Measurements from ENCODE around the gene TRAF3IP3.
A peak's percentile ranks its signal among the peaks of the same experiment; 100 is the strongest.
"Not testable (repeated sequence)": the region's sequence is repeated elsewhere in the genome, so short reads cannot be mapped to it uniquely, and the experiment has no call there.

Gene TRAF3IP3

DNA sequence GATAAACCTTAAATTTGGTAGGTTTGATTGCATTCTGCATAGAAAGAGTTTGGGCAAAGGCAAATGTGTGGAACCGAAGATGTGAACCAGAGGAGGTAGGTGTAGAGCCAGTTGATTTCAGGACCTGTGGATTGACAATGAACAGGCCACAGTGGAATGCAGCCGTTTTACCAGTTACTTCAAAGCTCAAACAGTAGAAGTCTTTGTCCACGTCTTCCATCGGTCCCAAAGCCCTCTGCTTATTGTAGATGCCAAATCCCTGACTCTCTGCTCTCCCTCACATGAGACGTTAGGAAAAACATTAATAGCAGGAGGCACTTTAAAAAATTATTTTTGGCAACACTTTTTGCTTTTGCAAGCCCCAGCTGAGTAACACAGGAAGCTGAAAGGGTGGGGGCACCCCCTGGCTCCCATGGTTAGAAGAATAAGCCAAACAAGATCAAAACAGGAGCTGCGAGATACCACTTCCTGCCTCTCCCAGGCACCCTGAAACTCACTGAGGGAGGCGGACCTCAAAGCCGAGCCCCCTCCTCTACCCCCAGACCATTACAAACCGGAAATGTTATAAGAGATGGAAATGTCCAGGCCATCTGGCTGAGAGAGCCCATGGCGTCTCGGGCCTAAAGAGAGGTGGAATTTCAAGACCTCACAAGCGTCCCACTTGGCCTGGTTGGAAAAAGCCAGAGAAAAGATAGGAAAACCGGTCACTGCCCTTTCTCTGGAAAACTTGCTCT is 13.5 kb downstream of the TRAF3IP3 start:
- peak; percentile 13 for DNase-seq

DNA sequence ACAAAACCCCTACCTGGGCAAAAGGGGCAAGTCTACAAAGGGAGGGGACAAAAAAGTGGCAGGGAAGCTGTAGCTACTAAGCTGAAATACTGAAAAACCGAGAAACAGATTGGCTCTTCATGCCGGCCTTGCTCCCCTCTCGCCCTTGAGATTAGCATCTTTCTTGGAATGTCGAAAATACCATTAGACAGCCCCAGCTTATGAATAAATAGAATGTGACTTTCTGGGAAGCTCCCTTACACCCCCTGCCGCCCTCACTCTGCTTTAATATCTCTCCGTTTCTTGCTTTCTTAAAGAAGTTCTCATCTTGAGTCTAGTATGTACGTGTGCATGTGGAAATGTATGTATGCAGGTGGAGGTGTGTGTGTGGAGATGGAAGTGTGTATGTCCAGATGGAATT is 14.1 kb downstream of the TRAF3IP3 start:
- DNase-seq: no peak

DNA sequence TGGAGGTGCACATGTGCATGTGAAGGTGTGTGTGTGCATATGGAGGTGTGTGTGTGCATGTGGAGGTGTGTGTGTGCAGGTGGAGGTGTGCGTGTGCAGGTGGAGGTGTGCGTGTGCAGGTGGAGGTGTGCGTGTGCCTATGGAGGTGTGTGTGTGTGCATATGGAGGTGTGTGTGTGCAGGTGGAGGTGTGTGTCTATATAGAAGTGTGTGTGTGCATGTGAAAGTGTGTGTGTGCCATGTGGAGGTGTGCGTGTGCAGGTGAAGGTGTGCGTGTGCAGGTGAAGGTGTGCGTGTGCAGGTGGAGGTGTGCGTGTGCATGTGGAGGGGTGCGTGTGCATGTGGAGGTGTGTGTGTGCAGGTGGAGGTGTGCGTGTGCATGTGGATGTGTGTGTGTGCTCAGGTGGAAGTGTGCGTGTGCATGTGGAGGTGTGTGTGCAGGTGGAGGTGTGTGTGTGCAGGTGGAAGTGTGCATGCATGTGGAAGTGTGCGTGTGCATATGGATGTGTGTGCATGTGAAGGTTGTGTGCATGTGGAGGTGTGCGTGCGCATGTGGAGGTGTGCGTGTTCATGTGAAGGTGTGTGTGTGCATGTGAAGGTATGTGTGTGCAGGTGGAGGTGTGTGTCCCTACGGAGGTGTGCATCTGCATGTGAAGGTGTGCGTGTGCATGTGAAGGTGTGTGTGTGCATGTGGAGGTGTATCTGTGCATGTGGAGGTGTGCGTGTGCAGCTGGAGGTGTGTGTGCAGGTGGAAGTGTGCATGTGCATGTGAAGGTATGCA is 15.0 kb downstream of the TRAF3IP3 start:
- no peak for DNase-seq

DNA sequence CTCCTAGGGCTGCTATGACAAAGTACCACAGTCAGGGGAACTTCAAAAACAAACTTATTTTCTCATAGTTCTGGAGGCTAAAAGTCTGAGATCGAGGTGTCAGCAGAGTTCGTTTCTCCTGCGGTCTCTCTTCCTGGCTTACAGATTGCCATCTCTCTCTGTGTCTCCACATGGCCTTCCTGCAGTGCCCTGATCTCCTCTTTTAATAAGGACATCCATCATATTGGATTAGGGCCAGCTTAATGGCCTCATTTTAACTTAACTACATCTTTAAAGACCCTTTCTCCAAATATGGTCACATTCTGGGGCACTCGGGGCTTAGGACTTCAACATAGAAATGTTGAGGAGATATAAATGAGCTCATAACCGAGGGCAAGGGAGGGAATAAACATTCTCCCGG is 16.3 kb downstream of the TRAF3IP3 start:
- DNase-seq: no peak

DNA sequence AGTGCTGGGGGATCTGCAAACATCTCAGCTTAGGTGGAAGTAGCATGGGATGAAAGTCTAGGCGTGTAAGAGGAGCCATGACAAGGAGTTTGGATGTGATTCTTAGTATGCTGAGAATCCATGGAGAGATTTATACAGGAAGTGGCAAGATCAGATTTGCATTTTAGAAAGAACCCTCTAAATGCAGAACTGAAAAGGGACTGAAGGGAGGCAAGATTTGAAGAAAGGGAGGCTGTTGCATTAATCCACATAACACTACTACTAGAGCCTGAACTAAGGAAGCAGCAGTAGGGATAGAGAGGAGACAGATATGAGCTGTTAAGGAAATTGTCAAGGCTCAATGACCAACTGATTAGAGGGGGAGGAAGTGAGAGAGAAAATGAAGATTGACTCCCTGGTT is 18.7 kb downstream of the TRAF3IP3 start:
- no peak for DNase-seq

DNA sequence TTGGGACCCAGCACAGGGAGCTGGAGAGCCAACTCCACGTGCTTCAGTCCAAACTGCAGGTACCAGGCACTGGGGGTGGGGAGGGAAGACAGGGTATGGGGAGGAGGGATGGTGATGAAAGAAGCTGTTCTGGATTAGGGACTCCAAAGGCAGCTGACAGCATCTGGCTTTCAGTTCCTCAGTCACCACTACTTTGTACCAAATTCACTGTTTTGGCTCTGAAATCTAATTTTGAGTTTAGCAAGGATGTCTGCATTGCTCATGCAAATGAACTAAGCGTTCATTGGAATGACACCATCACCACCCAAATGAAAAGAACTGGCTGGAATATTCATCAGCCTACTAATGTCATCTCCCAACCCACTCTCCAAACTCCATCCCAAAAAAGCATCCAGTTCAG is 19.8 kb downstream of the TRAF3IP3 start:
- DNase-seq: no peak

DNA sequence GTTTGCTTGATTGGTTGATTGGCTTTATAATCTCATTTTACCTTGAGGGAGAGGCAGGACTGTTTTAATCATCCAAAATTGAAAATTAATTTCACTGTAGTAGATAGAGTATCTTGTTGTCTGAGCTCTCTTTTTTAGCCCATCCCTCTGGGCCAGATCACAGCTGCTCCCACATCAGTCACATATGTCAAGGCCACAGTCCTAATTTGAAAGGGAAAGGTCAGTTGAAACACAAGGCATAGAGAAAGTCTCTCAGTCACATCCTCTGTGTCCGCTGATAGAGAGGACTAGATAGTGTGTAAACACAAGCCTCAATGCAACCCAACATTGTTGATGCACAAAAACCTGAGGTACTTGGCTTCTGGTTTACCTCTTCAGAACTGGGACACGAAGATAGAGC is 21.7 kb downstream of the TRAF3IP3 start:
- no peak for DNase-seq

DNA sequence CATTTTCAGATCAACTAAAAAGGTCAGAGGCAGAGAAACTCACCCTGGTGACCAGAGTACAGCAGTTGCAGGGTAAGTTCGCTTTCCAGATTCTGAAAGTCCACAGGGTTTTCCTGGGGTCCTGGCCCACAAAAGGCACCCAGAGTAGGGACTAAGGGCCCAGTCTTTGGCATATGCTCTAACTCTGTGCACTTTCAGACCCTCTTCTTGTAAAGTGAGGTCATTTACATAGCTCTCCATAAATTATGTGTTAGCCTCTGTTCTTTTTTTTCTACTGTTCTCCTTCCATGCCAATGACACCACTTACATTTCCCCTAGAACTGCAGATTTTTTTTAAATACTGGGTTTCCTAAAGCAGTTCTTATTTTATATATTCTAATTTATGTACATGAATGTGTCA is 22.2 kb downstream of the TRAF3IP3 start:
- no peak for DNase-seq

DNA sequence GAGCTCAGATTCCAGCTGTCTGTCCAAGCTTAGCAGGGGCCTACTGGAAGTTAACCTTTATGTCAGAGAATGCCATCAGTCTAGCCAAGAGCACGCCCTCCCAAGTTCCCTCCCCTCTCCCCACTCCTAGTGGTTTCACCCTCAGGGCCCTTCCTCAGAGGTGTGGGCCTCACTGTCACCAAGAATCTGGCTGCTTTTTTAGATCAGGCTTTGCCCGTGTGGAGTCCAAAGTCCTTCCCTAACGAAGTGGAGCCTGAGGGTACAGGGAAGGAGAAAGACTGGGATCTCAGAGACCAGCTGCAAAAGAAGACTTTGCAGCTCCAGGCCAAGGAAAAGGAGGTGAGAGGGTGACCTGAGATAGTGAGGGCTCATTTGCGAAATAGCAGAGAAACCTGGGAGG is 24.4 kb downstream of the TRAF3IP3 start:
- no peak for DNase-seq

DNA sequence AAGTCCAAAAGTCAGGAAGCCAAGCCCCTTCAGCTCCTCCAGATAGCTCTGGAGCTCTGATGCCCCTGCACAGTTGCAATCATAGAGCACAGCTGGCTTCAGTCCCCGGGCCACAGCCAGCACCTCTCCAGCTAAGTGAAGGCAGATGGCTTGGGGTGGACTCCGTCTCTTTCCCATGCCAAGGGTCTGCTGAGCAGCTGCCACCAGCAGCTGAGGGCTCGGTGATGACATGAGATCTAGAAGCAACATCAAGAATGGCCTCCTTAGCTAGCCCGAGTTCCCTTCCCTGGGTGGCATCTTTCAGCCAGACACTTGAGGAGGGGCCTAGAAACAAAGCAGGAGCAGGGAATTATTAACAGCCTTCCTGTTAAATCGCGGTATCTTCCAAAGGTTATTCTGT is 27.5 kb downstream of the TRAF3IP3 start:
- peak; percentile 10 for DNase-seq

DNA sequence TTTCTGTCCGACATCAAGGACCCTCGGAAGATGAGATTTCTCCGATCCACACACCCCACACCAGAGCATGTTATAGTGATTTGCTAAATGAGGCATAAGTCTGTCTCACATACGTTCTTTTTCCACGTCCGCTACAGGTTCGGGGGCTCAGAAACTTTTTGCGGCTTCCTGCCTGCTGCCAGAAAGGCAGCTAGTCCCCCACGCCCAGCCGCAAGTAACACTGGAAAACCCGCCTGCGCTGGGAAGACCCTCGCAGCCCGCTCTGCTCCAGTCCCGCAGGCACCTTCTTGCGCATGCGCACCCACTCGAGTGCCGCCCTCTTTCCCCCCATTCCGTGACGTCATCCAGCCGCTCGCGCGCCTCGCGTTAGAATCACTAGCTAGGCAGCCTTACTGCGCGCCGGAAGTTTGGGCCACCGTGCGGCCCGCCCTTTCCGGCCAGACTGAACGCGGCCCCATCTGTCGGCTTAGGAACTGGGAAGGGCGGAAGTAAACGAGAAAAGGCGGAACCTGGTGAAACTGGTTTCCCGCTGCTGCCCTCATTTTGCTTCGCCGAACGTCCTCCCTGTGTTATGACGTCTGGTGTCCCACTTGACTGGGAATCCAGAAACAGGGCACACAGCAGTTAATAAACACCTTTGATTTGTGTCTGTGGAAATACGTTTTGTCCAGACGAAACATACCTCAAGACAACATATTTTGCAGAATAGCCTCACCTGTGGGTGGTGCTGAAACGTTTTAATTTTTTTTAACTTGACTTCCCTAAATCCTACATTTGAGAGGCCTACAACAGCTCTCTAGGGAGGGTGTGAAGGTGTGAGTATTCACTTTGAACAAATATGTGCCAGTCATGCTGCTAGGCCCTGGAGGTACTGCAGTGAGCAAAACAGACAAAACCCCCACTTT is 28.7 kb downstream of the TRAF3IP3 start, which contains the start of gene C1orf74:
Gene C1orf74 (minus strand): TSS at position 295 of the 905 bp plus-strand sequence. CDS start 925 bp downstream, outside the sequence.
- DNase-seq: peak; percentile 92

DNA sequence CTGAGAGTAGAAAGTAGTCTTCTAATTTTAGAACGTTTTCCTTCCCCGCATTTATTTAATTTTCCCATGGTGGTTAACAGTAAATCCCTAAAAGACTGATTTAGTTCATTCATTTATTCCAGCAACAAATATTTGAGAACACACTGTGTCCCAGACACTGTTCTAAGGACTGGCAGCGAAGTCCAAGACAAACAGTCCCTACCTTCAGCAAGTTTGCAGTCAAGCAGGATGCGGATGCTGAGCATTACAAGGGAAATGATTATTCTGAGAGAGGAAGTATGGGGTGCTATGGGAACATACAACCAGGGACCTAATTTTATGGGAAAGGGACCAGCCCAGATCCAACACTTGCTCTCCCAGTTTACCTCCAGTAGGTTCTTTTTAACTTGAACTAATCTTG is 29.7 kb downstream of the TRAF3IP3 start:
- DNase-seq: no peak

DNA sequence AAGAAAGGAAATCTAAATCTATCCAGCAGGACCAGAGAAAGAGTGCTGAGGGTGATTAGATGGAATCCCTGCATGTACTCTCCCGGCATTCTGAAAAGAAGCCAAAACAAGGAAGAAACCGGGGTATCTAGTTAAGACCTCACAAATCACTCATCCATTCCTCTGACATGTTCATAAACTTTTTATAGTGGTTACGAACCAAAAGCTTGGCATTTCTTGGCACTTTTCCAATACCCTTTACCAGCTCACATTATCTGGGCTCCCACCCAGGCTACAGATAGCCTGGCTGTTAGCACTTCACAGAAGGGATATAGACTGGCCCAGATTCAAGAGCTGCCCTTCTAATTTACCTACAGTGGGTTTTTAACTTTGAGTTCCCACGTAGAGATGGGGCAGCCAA is 30.3 kb downstream of the TRAF3IP3 start:
- no peak for DNase-seq

DNA sequence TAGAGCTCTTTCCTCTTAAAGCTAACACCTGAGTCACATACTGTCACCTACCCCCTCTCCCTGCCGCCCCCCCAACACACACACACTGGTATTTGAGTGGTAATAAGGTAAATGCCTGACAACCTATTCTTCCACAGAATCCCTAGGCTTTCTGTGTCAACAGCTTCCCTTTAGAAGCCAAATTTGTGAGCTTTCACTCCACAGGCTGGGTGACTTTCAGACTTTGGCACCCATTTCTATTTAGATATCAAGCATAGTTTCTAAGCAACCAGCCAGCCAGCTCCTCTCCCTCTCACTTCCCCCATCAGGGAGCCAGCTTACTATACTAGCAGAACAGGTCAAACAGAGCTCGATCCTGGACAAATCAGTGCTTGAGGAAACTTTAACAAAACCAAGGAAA is 31.7 kb downstream of the TRAF3IP3 start:
- DNase-seq: no peak

DNA sequence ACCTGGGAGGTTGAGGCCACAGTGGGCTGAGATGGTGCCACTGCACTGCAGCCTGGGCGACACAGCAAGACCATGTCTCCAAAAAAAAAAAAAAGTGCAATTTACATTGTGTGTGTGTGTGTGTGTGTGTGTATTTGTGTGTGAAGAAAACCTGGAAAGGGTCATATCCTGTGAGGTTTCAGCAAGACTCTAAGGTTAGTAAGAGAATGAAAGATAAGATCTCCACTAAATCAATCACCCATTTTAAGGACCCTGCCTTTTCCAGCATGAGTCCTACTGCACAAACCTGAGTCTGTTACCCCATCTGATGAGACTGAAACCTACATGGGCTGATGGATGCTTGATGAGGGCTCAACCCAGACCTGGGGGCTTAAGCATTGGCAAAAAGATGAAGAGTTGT is 33.4 kb downstream of the TRAF3IP3 start:
- DNase-seq: no peak

DNA sequence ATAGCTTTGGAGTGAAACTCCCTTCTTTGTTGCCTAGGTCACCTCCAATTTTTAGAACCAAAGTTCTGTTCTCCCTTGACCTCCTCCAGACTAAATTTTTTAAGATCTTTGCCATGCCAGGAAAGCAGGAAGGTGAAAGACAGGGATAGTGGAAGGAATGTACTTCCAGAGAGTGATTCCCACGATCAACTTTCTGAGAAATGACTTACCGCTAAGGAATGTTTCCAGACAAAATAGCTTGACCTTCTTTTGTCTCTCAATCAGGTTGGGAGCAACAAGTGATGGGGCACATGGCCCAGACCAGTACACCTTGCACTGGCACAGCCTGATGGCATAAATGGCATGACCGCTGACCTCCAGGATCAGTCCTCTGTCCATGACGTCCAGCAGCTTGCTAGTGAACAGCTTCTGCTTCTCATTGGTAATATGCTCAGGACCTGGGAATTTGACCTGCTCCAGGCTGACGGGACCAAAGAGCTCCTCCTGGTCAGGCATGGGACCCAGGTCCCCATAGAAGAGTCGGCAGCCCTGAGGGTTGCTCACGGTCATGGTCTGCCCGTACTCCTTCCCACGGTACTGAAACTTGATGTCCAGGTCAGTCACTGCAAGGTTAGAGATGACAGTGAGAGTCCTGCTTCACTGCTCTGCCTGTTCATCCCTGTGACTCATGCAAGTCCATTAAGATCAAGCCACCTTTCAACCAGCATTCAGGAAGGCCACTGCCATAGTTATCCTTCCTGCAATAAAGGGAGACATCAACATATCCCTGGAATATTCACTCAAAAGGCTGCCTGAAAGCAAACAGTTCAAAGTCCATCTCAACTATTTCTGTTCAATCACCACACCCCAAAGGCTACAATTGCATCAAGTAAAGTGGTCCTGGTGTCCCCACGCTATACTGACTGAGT is 34.7 kb downstream of the TRAF3IP3 start:
- no peak for DNase-seq

DNA sequence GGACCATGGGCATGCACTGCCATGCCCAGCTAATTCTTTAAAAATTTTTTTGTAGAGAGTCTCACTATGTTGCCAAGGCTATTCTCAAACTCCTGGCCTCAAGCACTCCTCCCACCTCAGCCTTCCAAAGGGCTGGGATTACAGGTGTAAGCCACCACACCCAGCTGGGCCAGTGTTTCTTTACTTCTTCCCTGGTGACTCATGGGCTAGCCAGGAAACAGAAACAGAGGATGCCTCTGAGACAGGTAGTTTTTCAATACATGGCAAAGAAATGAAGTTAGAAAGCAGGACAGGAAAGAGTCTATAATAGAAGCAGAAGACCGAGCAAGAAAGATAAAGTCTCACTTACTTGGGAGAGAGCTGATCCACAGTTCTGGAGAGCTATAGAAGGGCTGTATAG is 36.1 kb downstream of the TRAF3IP3 start:
- DNase-seq: no peak

DNA sequence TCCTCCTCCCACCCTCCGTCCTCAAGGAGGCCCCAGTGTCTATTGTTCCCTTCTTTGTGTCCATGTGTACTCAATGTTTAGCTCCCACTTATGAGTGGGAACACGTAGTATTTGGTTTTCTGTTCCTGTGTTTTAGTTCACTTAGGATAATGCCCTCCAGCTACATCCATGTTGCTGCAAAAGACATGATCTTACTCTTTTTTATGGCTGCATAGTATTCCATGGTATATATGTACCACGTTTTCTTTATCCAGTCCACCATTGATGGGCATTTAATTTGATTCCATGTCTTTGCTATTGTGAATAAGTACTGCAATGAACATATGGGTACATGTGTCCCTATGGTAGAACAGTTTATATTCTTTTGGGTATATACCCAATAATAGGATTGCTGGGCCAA is 37.9 kb downstream of the TRAF3IP3 start:
- not testable (repeated sequence) for DNase-seq

DNA sequence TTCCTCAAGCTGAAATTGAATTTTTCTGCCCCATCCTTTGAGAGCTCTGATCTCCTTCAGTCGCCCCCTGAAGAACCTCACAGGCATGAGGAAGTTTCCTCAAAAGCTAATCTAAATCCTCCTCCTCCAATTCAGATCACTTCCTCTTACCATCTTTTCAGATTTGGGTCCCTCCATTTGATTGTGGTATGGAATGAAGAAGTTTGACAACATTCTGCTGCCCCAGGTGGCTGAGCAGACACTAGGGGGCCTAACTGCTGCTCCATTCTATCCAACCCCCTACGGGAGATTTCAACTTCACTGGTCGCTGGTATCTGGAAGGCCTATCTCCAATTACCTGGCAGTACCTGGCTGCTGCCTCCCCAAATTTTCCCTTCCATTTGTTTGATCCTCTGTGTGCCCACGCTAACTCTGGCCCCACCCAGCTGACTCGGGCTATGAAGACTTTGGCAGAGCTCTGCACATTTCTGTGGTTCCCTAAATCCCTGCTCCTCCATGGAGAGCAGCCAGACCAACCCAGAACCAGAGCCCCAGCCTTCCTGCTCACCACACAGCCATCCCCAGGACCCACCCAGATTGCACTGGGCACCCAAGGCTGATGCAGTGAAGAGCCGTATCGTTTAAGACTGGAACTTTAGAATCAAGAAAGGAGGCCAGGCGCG is 42.3 kb downstream of the TRAF3IP3 start:
- DNase-seq: no peak

DNA sequence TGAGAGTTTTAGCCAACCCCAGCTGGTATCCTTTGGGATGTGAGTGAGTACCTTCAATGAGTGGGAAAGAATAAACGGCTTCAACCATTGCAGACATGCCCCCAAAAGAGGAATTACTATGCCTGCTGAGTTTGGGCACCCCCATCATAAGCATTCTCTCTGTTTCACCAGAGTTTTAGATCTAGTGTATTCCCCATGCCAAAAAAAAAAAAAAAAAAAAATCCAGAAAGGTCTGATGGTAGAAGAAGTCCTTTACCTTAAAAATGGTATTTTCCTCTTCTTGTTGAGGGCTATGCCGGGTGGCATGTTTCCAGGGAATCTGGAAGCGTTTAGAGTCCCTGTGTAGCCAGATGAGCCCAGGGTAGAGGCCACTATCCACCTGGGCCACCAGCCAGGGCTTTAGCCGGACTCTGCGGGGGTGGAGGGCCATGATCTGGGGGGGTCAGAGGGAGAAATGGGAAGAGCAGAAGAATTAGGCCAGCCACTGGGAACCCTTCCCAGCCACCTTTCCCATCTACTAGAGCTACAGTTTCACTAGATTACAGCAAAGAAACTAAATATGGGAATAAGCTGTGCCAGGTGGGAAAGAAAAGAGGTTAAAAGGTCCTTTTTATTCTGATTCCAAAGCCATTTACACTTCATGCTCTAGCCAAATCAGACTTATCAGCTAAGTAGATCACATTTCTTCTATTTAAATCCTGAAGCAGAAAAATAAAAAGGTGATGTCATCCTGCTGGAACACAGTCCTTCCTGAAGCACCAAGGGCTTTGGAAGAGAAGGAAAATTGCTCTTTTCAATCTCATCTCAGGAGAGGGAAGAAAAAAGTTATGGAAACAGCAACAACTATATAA is 45.4 kb downstream of the TRAF3IP3 start:
- no peak for DNase-seq

All from right kidney (tissue), 1 donor.